GM21619 (cell line): Measurements from ENCODE around the gene PMPCA.
A peak's percentile ranks its signal among the peaks of the same experiment; 100 is the strongest.

Experiments used
- ATAC-seq: cut with Tn5 transposase; IDR thresholded peaks from one replicate; pipeline ENCODE4 v1.9.1; 2021; ENCODE audit not compliant: unreplicated experiment

The PMPCA gene

GRCh38 chr9:136410500-136411287 lies at the start of gene PMPCA, which contains the start of gene ENTR1:
TSS of gene PMPCA (plus strand) at chr9:136410658. CDS start at chr9:136410669, 11 bp downstream.
TSS of gene ENTR1 (minus strand) at chr9:136410614. CDS start at chr9:136410397, 217 bp downstream.
- ATAC-seq = peak; percentile 76

GRCh38 chr9:136361047-136361753 lies 49.3 kb upstream of the PMPCA start:
- ATAC-seq = no peak

GRCh38 chr9:136361754-136362449 lies 48.6 kb upstream of the PMPCA start:
- no peak for ATAC-seq

GRCh38 chr9:136362450-136362784 lies 48.0 kb upstream of the PMPCA start:
- ATAC-seq = no peak

- peak; percentile 71 for ATAC-seq
These were observed 47.1 kb upstream of the PMPCA start, which contains the start of gene DNLZ for GRCh38 chr9:136363106-136363948. TSS of gene DNLZ (minus strand) at chr9:136363744. CDS start at chr9:136363714, 30 bp downstream.

GRCh38 chr9:136363949-136364748 lies 46.3 kb upstream of the PMPCA start:
- no peak for ATAC-seq

GRCh38 chr9:136364942-136365774 lies 45.3 kb upstream of the PMPCA start:
- ATAC-seq = no peak

GRCh38 chr9:136365775-136366222 lies 44.7 kb upstream of the PMPCA start:
- ATAC-seq = no peak

- no peak for ATAC-seq
These were observed 43.6 kb upstream of the PMPCA start for GRCh38 chr9:136366826-136367225.

GRCh38 chr9:136367296-136368145 lies 42.9 kb upstream of the PMPCA start:
- ATAC-seq = no peak

GRCh38 chr9:136368190-136368589 lies 42.3 kb upstream of the PMPCA start:
- ATAC-seq = no peak

GRCh38 chr9:136370037-136370436 lies 40.4 kb upstream of the PMPCA start:
- no peak for ATAC-seq

- no peak for ATAC-seq
These were observed 39.5 kb upstream of the PMPCA start for GRCh38 chr9:136370687-136371532.

- no peak for ATAC-seq
These were observed 39.0 kb upstream of the PMPCA start for GRCh38 chr9:136371533-136371880.

GRCh38 chr9:136372006-136372405 lies 38.5 kb upstream of the PMPCA start:
- ATAC-seq = no peak

GRCh38 chr9:136372561-136373299 lies 37.7 kb upstream of the PMPCA start:
- no peak for ATAC-seq
